ENCODE data around the gene DRC3.

DNA sequence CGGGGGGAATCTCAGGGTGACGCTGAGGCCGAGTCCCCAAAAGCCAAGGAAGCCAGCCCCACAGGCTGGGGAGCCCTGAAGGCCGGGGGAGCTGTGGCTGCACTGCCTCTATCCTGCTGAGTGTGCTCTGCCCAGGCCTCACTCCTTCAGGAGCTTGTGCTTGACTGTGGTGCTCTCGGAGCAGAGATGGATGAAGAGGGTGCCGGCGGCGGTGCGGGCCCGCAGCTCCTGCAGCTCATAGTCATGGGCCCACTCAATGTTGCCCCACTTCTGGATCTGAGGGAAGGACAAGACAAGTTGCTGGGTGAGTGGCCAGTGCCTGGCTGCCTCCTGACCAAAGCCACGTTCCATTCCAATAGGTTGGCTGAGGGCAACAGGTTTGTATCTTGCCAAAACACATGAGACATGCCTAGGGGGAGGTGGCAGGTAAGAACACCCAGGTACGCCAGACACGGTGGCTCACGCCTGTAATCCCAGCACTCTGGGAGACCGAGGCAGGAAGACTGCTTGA lies 45.8 kb downstream of the DRC3 start:
- TF ChIP-seq POLR2A (IDR thresholded peaks at IDR 0.05) (no peak), CTCF (IDR thresholded peaks at IDR 0.05) (no peak)
